ENCODE measurements around the gene CDH15. TPM values are rescaled to one million over a fixed set of nuclear protein-coding genes. Genes with fewer than 3 reads are reported as not detected.

Gene CDH15
- total RNA-seq, 1 experiment from 2014 or later: 3.8 TPM

DNA sequence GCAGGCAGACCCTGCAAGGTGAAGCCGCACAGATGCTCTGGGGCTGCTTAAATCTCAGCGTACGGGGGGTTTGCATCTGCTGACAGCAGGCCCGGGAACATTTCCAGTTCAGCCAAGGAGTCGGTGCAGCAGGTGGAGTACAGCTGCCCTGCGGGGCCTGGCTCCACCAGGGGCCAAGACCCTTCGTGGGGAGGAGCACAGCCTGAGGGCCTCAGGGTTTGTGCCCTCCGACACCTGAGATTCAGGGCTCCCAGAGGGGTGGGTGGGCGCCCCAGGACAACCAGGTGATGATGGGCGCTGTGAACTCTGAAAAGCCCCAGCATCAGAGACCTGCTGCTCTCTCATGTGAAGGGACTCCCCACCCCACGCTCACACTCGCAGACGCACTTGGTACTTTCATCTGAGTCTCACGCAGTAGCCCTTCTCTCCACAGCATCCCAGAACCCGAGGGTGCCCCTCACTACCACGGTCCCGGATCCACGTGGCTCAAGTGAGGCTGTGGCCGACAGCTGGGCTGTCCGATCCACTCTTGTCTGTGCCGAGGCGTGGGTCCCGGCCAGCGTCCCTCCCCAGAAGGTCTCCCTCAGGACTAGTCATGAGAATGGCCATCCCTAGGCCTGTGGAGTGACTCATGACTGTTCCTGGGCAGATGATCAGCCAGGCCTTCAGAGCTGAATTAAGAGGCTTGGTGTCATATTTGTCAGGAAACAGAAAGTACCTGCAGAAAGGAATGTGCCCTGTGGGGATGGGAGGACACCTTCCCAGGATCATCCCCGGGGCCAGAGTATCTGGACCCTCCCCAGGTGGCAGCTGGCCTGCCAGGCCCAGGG, 48.3 kb upstream of the CDH15 start:
- Histone ChIP-seq H3K9me3 (ENCODE audit: control insufficient read depth in 1 of 2, insufficient read depth in 1 of 2, low read depth in 1 of 2, low read length in 2 of 2) (peaks cover 7% of the 10 kb centered on the region in 2 experiments; a peak in 2 of 4 replicates), H3K79me2 (ENCODE audit: insufficient read depth, low read length) (0 out of 2 replicates have a peak, but pooled peaks cover 7% of the 10 kb centered on the region), H3K27ac (ENCODE audit: low read depth, low read length) (no peak overlapping the region), H3K4me3 (replicated peaks in 1 of 2; ENCODE audit: low read depth in 1 of 2, low read length in 2 of 2) (no peak overlapping the region), H3K4me2 (ENCODE audit: low read length) (no peak overlapping the region), H3K9ac (ENCODE audit: low read length) (no peak overlapping the region), H3K4me1 (ENCODE audit: control insufficient read depth in 1 of 2, insufficient read depth in 2 of 2, low read length in 2 of 2) (no peaks in the 10 kb centered on the region), H3K9me2 (ENCODE audit: insufficient read depth) (no peaks in the 10 kb centered on the region), H3K27me3 (ENCODE audit: insufficient read depth, low read length) (no peaks in the 10 kb centered on the region), H4K20me1 (ENCODE audit: insufficient read depth) (no peaks in the 10 kb centered on the region), H2AFZ (ENCODE audit: low read depth, low read length, poor library complexity, severe bottlenecking) (no peak overlapping the region), H3K36me3 (ENCODE audit: control insufficient read depth in 1 of 2, insufficient read depth in 2 of 2, low read length in 2 of 2) (peaks cover 6 to 26% of the 10 kb centered on the region in 2 experiments; a peak in 2 of 4 replicates)
- RAD21 ChIA-PET (ENCODE audit: low non-redundant PET in 1 of 2, low total read pairs in 2 of 2, uncharacterized antibody in 2 of 2, unreplicated experiment in 2 of 2): no interaction called here
- CTCF ChIA-PET: no interaction called here
- TF ChIP-seq EZH2phosphoT487 (IDR thresholded peaks at IDR 0.05; ENCODE audit: borderline replicate concordance): no peak
- TF ChIP-seq, protein P1, sequence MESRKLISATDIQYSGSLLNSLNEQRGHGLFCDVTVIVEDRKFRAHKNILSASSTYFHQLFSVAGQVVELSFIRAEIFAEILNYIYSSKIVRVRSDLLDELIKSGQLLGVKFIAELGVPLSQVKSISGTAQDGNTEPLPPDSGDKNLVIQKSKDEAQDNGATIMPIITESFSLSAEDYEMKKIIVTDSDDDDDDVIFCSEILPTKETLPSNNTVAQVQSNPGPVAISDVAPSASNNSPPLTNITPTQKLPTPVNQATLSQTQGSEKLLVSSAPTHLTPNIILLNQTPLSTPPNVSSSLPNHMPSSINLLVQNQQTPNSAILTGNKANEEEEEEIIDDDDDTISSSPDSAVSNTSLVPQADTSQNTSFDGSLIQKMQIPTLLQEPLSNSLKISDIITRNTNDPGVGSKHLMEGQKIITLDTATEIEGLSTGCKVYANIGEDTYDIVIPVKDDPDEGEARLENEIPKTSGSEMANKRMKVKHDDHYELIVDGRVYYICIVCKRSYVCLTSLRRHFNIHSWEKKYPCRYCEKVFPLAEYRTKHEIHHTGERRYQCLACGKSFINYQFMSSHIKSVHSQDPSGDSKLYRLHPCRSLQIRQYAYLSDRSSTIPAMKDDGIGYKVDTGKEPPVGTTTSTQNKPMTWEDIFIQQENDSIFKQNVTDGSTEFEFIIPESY (IDR thresholded peaks at IDR 0.05; ENCODE audit: extremely low read depth, insufficient replicate concordance, low read length): no peak
- no peak for TF ChIP-seq EZH2 (IDR thresholded peaks at IDR 0.05)
- TF ChIP-seq POLR2AphosphoS5 (IDR thresholded peaks at IDR 0.05; ENCODE audit: low read depth, low read length): no peak
- TF ChIP-seq POLR2A (IDR thresholded peaks at IDR 0.05; ENCODE audit: borderline replicate concordance, extremely low read depth, insufficient read depth, insufficient read length): no peak
- TF ChIP-seq ELF1 (IDR thresholded peaks at IDR 0.05; ENCODE audit: borderline replicate concordance, low read depth): no peak
- TF ChIP-seq TCF7L2 (IDR thresholded peaks at IDR 0.05; ENCODE audit: borderline replicate concordance, extremely low read depth, insufficient read depth, insufficient read length): no peak
- TF ChIP-seq REST (IDR thresholded peaks at IDR 0.05; ENCODE audit: low read depth): no peak
- no peak for TF ChIP-seq JUND (IDR thresholded peaks at IDR 0.05)
- no peak for TF ChIP-seq EGR1 (IDR thresholded peaks at IDR 0.05; ENCODE audit: low read depth)
- TF ChIP-seq, protein P2, sequence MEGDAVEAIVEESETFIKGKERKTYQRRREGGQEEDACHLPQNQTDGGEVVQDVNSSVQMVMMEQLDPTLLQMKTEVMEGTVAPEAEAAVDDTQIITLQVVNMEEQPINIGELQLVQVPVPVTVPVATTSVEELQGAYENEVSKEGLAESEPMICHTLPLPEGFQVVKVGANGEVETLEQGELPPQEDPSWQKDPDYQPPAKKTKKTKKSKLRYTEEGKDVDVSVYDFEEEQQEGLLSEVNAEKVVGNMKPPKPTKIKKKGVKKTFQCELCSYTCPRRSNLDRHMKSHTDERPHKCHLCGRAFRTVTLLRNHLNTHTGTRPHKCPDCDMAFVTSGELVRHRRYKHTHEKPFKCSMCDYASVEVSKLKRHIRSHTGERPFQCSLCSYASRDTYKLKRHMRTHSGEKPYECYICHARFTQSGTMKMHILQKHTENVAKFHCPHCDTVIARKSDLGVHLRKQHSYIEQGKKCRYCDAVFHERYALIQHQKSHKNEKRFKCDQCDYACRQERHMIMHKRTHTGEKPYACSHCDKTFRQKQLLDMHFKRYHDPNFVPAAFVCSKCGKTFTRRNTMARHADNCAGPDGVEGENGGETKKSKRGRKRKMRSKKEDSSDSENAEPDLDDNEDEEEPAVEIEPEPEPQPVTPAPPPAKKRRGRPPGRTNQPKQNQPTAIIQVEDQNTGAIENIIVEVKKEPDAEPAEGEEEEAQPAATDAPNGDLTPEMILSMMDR (IDR thresholded peaks at IDR 0.05 in 2 of 3, conservative IDR thresholded peaks at IDR 0.05 in 1 of 3; ENCODE audit: borderline replicate concordance in 1 of 3, insufficient read depth in 1 of 3, low read depth in 2 of 3, low read length in 2 of 3): no peak
- POLR2A ChIA-PET: no interaction called here
- DNase-seq (ENCODE audit: low read depth, low spot score): no peak
- no peak for ATAC-seq
- intact Hi-C loops (cut with micrococcal nuclease): no loop called here
- no TSS peak for BruUV-seq (replicated peaks)

Measured in HCT116 (cell line).